Measurements from ENCODE around the gene RPL6.

The RPL6 gene

GRCh38 chr12:112380663-112381405 is 28.6 kb downstream of the RPL6 start:
- no peak for DNase-seq (ENCODE audit: low read depth in 4 of 4, low spot score in 1 of 4)

DNA sequence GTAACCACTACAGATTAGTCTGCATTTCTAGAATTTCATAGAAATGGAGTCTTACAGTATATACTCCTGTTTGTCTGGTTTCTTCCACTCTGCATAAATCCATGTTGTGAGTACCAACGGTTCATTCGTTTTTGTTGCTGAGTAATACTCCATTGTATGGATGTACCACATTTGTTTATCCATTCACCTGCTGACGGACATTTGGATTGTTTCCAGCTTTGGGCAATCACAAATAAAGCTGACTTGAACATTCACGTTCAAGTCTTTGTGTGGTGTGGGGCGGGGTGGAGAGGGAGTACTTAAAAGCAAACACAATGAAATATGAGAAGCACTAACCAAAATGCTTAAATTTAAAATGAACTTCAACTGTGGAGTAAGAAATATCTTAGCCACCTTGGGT is 34.3 kb downstream of the RPL6 start:
- no peak for DNase-seq (ENCODE audit: low read depth in 4 of 4, low spot score in 1 of 4)

- no peak for DNase-seq (ENCODE audit: low read depth in 4 of 4, low spot score in 1 of 4)
Observed at GRCh38 chr12:112374166-112374740, 35.2 kb downstream of the RPL6 start.

DNA sequence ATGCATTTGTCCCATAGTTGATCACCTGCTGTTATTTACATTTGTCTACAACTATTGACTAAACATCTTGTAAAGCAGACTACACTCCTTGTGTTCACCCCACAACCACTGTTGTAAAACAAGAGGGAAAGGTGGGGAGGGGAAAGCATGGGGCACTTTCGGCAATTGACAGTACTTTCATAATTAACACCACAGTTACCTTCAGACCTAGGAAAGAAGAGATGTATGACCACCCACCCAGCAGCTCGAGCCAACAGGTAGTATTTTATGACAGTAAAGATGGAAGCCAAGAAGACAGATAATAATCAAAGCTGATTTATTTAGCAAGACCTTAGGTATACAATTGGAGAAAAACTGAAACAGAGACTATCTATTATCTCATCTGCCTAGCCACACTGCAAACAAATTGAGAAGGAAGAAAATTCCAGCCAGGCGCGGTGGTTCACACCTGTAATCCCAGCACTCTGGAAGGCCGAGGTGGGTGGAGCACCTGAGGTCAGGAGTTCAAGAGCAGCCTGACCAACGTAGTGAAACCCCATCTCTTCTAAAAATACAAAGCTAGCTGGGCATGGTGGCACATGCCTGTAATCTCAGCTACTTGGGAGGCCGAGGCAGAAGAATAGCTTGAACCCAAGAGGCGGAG is 38.4 kb downstream of the RPL6 start:
- DNase-seq (ENCODE audit: low read depth in 4 of 4, low spot score in 1 of 4): no peak

DNA sequence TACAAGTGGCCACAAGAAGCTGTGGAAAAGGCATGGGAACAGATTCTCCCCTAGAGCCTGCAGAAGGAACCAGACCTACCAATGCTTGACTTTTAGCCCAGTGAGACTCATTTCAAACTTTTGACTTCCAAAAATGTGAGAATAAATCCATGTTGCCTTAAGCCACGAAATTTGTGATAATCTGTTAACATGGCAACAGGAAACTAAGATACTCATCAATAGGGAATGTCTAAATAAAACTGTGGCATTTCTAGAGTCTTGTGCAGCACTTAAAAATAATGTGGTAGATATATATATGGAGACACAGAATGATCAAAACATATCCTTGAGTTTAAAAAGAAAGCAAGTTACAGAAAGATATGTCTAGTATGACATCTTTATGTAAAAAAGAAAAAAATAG is 39.2 kb downstream of the RPL6 start:
- no peak for DNase-seq (ENCODE audit: low read depth in 4 of 4, low spot score in 1 of 4)

GRCh38 chr12:112368856-112369255 is 40.5 kb downstream of the RPL6 start:
- DNase-seq (ENCODE audit: low read depth in 4 of 4, low spot score in 1 of 4): no peak

DNA sequence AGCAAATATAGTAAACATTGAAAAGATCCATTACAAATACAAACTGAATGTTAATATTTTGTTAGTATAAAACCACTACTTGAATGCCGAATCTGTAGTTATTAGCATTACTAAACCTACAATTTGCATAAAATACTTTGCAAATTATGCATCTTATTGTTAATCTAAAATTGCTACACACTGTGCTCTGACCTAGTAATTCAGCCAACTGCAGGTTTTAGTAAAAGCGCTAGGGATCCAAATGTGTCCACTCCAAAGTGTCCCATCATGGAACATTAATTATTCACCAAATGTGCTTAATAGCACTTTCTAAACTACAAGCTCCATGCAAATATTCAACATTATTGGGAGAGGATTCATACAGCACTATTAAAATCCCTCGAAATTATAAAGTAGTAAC is 41.4 kb downstream of the RPL6 start:
- DNase-seq (ENCODE audit: low read depth in 4 of 4, low spot score in 1 of 4): no peak

DNA sequence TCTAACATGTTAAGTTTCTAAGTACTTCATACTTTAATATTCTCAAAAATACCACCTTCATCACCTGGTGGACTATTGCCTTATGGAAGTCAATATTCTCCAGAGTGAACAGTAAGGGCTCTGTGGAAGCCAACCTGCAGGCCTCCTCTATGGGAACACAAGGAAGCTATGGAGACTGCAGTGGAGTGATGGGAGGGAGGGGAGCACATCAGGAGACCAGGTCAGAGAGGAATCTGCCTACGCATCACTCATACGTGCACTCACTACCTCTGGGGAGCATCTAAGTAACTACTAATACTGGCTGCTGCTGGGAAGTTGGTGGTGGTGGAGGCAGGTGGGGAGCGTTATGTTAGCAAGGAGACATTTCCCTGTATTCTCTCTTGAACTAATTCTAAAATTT is 47.1 kb downstream of the RPL6 start:
- no peak for DNase-seq (ENCODE audit: low read depth in 4 of 4, low spot score in 1 of 4)

- no peak for DNase-seq (ENCODE audit: low read depth in 4 of 4, low spot score in 1 of 4)
Observed at GRCh38 chr12:112361271-112361670, 48.1 kb downstream of the RPL6 start.

DNA sequence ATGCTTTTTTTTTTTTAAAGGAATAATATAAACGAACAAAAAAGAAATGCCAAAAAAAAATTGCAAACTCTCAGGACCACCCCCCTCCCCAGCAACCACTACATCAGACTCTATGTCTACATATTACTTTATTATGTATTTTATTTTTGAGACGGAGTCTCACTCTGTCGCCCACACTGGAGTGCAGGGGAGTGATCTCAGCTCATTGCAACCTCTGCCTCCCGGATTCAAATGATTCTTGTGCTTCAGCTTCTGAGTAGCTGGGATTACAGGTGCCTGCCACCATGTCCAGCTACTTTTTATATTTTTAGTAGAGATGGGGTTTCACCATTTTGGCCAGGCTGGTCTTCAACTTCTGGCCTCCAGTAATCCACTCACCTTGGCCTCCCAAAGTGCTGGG is 50.1 kb downstream of the RPL6 start:
- DNase-seq (ENCODE audit: low read depth in 4 of 4, low spot score in 1 of 4): no peak

DNA sequence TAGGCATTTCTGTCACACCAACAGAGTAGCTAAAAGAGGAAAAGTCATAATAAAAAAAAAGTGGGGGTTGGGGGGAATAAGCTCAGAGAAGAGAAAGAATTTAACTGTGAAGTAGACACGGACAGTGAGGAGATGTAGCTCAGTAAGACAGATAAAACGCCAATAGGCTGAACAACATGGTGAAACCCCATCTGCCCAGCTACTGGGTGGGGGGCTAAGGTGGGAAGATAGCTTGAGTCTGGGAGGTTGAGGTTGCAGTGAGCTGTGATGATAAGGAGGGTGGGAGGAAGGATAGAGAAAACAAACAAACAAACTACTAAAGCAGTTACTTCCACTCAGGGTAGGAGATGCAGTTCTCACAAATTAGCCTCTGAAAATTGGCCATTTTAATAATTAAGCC is 52.2 kb downstream of the RPL6 start:
- DNase-seq (ENCODE audit: low read depth in 4 of 4, low spot score in 1 of 4): no peak
